Breast epithelium (tissue), 4 donors: Measurements from ENCODE around the gene SLC13A1. TPM values are rescaled to one million over a fixed set of nuclear protein-coding genes. Genes with fewer than 3 reads are reported as not detected.

Experiments used
- DNase-seq, 2 donors: peaks; one replicate each; pipeline ENCODE4 v3.0.0-alpha.2; 2019; ENCODE audit warnings: low spot score in 2 of 2
- H3K27ac ChIP-seq, 2 donors: fragments of 200-600 bp; sonication (generic) in 1 of 2; one replicate each; pipeline ENCODE4 v1.5.1; 2016 to 2019; ENCODE audit warnings: mild to moderate bottlenecking in 1 of 2
- H3K27me3 ChIP-seq, 2 donors: fragments of 200-600 bp; sonication (generic) in 1 of 2; one replicate each; pipeline versions ENCODE4 v1.5.1 to v1.6.0; 2017 to 2019; ENCODE audit warnings: control low read depth in 1 of 2, mild to moderate bottlenecking in 1 of 2
- H3K36me3 ChIP-seq: fragments of 200-600 bp; one replicate; pipeline ENCODE4 v1.5.1; 2019
- H3K4me1 ChIP-seq, 2 donors: fragments of 200-600 bp; sonication (generic); one replicate each; pipeline ENCODE4 v1.5.1; 2016 to 2019; ENCODE audit warnings: control low read depth in 1 of 2
- H3K4me3 ChIP-seq, 3 donors: fragments of 200-600 bp; sonication (generic); 1 replicate in 2 of 3; 2 replicates in 1 of 3; pipeline ENCODE4 v1.5.1; 2016 to 2019; ENCODE audit warnings: mild to moderate bottlenecking in 3 of 3, moderate library complexity in 2 of 3
- H3K9me3 ChIP-seq, 2 donors: fragments of 200-600 bp; sonication (generic) in 1 of 2; one replicate each; pipeline ENCODE4 v1.5.1; 2016 to 2019; ENCODE audit warnings: control low read depth in 1 of 2
- CTCF ChIP-seq, 3 donors: fragments of 450-650 bp; IDR thresholded peaks; one replicate each; pipeline ENCODE4 v1.5.1; 2016 to 2017; ENCODE audit warnings: antibody characterized with exemption in 3 of 3, mild to moderate bottlenecking in 3 of 3, moderate library complexity in 3 of 3
- POLR2A ChIP-seq: fragments of 450-650 bp; IDR thresholded peaks from one replicate; pipeline ENCODE4 v1.6.1; 2016; ENCODE audit warnings: antibody characterized with exemption, mild to moderate bottlenecking, moderate library complexity
- POLR2AphosphoS5 ChIP-seq, 3 donors: sonication (generic); formaldehyde crosslinking; IDR thresholded peaks; one replicate each; pipeline ENCODE4 v1.6.1; 2017; ENCODE audit warnings: antibody characterized with exemption in 3 of 3
- intact Hi-C: fragments of 100-400 bp; cut with DNase I; formaldehyde crosslinking; loops from one replicate; pipeline ENCODE4 v1.15.1; 2023; ENCODE audit warnings: low total_unique reads
- total RNA-seq, 3 donors: library from RNA; depleted of rRNA; stranded (reverse); fragments of >200 nt; gene quantifications; one replicate each; pipeline ENCODE4 v1.1.0, GENCODE V29; 2016

Gene SLC13A1
- total RNA-seq, 3 donors from 2014 or later = not detected

GRCh38 chr7:123209786-123210185 lies 10.0 kb upstream of the SLC13A1 start:
- H3K4me1 ChIP-seq = no peaks in the 10 kb centered on the region
- no peak for DNase-seq
- intact Hi-C loops = no loop called here

GRCh38 chr7:123208793-123209192 lies 9.0 kb upstream of the SLC13A1 start:
- no peaks in the 10 kb centered on the region for H3K27me3 ChIP-seq
- H3K27ac ChIP-seq = no peak overlapping the region
- no peak for TF ChIP-seq POLR2A
- peak in 1 of 3 donors; percentile 8 for TF ChIP-seq CTCF (IDR thresholded peaks at IDR 0.05)
- H3K9me3 ChIP-seq = no peaks in the 10 kb centered on the region
- intact Hi-C loops = no loop called here
- no peaks in the 10 kb centered on the region for H3K36me3 ChIP-seq
- DNase-seq = no peak
- no peaks in the 10 kb centered on the region for H3K4me1 ChIP-seq
- no peak overlapping the region for H3K4me3 ChIP-seq

More at GRCh38 chr7:123209786-123210185, 10.0 kb upstream of the SLC13A1 start:
- Histone ChIP-seq H3K36me3 (no peaks in the 10 kb centered on the region), H3K27me3 (no peaks in the 10 kb centered on the region), H3K27ac (no peak overlapping the region), H3K4me3 (no peak overlapping the region), H3K9me3 (peaks cover 0 to 1% of the 10 kb centered on the region in 2 donors)
- TF ChIP-seq POLR2AphosphoS5 (IDR thresholded peaks at IDR 0.05) (no peak), POLR2A (no peak), CTCF (IDR thresholded peaks at IDR 0.05) (no peak)

GRCh38 chr7:123204206-123204835 lies 4.6 kb upstream of the SLC13A1 start:
- H3K36me3 ChIP-seq = no peaks in the 10 kb centered on the region
- no peak overlapping the region for H3K27ac ChIP-seq
- no peak for DNase-seq

GRCh38 chr7:123201901-123202300 lies 2.1 kb upstream of the SLC13A1 start:
- Histone ChIP-seq H3K4me1 (no peaks in the 10 kb centered on the region), H3K9me3 (no peaks in the 10 kb centered on the region), H3K36me3 (no peaks in the 10 kb centered on the region), H3K27ac (no peak overlapping the region), H3K4me3 (no peak overlapping the region), H3K27me3 (no peaks in the 10 kb centered on the region)
- DNase-seq = no peak
- no peak for TF ChIP-seq POLR2AphosphoS5 (IDR thresholded peaks at IDR 0.05)
- no peak for TF ChIP-seq POLR2A
- no peak for TF ChIP-seq CTCF (IDR thresholded peaks at IDR 0.05)
- intact Hi-C loops = loop anchor here (5.0 kb wide), 1 partner anchor 725 kb away; the partner anchor contains the start of gene SPAM1

More at GRCh38 chr7:123204206-123204835, 4.6 kb upstream of the SLC13A1 start:
- TF ChIP-seq POLR2A (no peak), CTCF (IDR thresholded peaks at IDR 0.05) (no peak), POLR2AphosphoS5 (IDR thresholded peaks at IDR 0.05) (no peak)
- Histone ChIP-seq H3K4me1 (no peaks in the 10 kb centered on the region), H3K27me3 (no peaks in the 10 kb centered on the region), H3K9me3 (no peaks in the 10 kb centered on the region), H3K4me3 (no peak overlapping the region)
- intact Hi-C loops = loop anchor here (5.0 kb wide), 1 partner anchor 723 kb away; the partner anchor contains the start of gene SPAM1
